Measurements from ENCODE around the gene TBC1D17.

DNA sequence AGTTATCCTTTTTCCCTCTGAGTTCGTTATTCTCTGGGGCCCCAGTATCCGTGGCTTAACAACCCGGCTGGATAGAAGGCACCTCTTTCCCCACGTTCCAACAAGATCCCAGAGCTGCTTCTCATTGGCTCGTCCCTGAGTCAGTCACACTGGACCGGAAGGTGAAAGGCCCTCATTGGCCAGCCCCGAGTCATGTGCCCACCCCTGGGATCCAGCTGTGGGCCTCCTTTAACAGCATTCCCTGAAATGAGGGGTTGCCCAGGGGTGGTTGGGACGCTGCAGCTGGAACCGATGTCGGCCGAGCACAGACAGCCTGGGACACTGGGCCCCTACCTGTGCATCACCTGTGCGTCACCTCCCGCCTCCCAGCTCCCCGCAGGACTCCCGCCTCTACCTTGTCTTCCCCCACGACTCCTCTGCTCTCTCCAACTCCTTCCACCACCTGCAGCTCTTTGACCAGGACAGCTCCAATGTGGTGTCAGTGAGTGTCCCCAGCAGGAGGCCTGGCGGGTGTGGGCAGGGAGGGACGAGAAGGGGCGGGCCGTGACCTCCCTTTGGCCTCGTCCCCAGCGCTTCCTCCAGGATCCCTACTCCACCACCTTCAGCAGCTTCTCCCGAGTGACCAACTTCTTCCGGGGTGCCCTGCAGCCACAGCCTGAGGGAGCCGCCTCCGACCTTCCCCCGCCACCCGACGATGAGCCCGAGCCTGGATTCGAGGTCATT lies 4.3 kb downstream of the TBC1D17 start:
- TF ChIP-seq POLR2A (IDR thresholded peaks at IDR 0.05) (no peak), POLR2AphosphoS5 (IDR thresholded peaks at IDR 0.05) (no peak)
- TF ChIP-seq, protein P1, sequence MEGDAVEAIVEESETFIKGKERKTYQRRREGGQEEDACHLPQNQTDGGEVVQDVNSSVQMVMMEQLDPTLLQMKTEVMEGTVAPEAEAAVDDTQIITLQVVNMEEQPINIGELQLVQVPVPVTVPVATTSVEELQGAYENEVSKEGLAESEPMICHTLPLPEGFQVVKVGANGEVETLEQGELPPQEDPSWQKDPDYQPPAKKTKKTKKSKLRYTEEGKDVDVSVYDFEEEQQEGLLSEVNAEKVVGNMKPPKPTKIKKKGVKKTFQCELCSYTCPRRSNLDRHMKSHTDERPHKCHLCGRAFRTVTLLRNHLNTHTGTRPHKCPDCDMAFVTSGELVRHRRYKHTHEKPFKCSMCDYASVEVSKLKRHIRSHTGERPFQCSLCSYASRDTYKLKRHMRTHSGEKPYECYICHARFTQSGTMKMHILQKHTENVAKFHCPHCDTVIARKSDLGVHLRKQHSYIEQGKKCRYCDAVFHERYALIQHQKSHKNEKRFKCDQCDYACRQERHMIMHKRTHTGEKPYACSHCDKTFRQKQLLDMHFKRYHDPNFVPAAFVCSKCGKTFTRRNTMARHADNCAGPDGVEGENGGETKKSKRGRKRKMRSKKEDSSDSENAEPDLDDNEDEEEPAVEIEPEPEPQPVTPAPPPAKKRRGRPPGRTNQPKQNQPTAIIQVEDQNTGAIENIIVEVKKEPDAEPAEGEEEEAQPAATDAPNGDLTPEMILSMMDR (IDR thresholded peaks at IDR 0.05): no peak
